Neutrophil (primary cell): ENCODE measurements around the gene RNF148.

ENCODE experiments used
- H3K27ac ChIP-seq: fragments of 200-600 bp; sonication (generic); 2 replicates; pipeline ENCODE4 v1.5.1; 2016; ENCODE audit warnings: mild to moderate bottlenecking, moderate library complexity
- H3K27me3 ChIP-seq: fragments of 200-600 bp; sonication (generic); 2 replicates; pipeline ENCODE4 v1.6.0; 2016; ENCODE audit warnings: mild to moderate bottlenecking
- H3K36me3 ChIP-seq: fragments of 200-600 bp; sonication (generic); 2 replicates; pipeline ENCODE4 v1.5.1; 2017
- H3K4me1 ChIP-seq, 2 experiments: fragments of 200-600 bp in 1 of 2; sonication (generic) in 1 of 2; 1 replicate in 1 of 2; 2 replicates in 1 of 2; pipeline versions ENCODE4 v1.5.1 to v1.6.1; 2013 to 2016; ENCODE audit warnings: low read depth in 1 of 2, low read length in 1 of 2, mild to moderate bottlenecking in 1 of 2, moderate library complexity in 1 of 2; ENCODE audit not compliant: control insufficient read depth in 1 of 2, insufficient read depth in 1 of 2
- H3K4me3 ChIP-seq, 2 experiments: fragments of 200-600 bp in 1 of 2; sonication (generic) in 1 of 2; 1 replicate in 1 of 2; 2 replicates in 1 of 2; pipeline ENCODE4 v1.5.1; 2013 to 2016; ENCODE audit warnings: low read depth in 1 of 2, low read length in 1 of 2, mild to moderate bottlenecking in 1 of 2, moderate library complexity in 1 of 2
- H3K9me3 ChIP-seq: fragments of 200-600 bp; sonication (generic); 2 replicates; pipeline ENCODE4 v1.5.1; 2016
- TF ChIP-seq, protein P1 (sequence below): fragments of 200-600 bp; sonication (generic); IDR thresholded peaks from 2 replicates; pipeline ENCODE4 v1.5.1; 2016; ENCODE audit warnings: antibody characterized with exemption

The RNF148 gene

DNA sequence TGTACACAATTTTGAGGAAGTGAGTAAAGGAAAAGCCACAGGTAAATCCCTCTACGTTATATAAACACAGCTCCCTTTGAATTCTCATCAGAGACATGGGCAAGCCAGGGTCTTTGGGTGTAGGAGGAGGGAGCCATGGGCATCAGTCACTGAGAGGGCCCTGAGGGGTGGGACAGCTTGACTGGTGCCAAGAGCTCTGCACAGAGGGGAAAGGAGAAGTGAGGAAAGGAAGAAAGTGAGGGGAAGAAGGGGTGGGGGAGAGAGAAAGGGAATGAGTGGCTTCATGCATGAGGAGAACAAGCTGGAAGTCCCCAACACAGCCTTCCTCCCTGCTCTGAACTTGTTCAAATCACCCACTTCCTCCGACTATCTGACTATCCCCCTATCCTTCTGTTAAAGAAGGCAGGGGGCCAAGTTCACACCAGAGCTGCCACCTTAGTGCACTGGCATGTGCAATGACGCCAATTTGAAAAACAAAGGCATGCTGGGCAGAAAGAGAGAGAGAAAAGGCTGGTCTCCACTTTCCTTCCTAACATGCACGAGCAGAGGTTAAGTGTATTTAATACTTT, 16.4 kb upstream of the RNF148 start:
- Histone ChIP-seq H3K9me3 (no peaks in the 10 kb centered on the region), H3K36me3 (no peaks in the 10 kb centered on the region), H3K4me3 (no peak overlapping the region), H3K27ac (no peak overlapping the region), H3K27me3 (no peaks in the 10 kb centered on the region), H3K4me1 (no peaks in the 10 kb centered on the region)
- TF ChIP-seq, protein P1, sequence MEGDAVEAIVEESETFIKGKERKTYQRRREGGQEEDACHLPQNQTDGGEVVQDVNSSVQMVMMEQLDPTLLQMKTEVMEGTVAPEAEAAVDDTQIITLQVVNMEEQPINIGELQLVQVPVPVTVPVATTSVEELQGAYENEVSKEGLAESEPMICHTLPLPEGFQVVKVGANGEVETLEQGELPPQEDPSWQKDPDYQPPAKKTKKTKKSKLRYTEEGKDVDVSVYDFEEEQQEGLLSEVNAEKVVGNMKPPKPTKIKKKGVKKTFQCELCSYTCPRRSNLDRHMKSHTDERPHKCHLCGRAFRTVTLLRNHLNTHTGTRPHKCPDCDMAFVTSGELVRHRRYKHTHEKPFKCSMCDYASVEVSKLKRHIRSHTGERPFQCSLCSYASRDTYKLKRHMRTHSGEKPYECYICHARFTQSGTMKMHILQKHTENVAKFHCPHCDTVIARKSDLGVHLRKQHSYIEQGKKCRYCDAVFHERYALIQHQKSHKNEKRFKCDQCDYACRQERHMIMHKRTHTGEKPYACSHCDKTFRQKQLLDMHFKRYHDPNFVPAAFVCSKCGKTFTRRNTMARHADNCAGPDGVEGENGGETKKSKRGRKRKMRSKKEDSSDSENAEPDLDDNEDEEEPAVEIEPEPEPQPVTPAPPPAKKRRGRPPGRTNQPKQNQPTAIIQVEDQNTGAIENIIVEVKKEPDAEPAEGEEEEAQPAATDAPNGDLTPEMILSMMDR: no peak

DNA sequence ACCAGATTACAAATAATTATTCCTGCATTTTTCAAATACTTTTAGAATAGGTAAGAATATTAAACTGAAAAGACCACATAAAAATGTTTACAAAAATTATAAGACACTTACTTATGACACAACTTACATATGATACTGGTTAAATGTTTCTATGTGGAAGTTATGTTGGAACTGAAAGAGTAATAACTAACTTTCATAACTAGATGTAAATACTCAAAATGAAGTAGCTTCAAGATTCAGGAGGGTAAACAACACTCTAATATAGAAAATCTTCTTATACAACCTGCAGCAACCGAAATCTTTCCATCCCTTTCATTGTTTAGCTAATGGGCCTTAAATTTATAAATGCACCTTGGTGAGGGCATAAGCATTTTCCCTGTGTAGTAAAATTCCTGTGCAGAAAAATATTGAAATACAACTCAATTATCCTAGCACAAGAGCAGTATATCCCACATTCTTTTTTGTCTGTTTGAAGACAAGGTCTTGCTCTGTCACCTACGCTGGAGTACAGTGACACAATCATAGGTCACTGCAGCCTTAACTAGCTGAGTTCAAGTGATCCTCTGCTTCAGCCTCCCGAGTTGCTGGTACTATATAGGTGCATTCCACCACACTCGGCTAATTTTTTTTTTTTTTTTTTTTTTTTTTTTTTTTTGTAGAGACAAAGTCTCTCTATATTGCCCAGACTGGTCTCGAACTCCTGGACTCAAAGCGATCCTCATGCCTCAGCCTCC, 14.8 kb upstream of the RNF148 start:
- no peaks in the 10 kb centered on the region for H3K27me3 ChIP-seq
- TF ChIP-seq, protein P1: no peak
- no peak overlapping the region for H3K4me3 ChIP-seq
- H3K9me3 ChIP-seq: no peaks in the 10 kb centered on the region
- no peak overlapping the region for H3K27ac ChIP-seq
- H3K4me1 ChIP-seq: no peaks in the 10 kb centered on the region
- H3K36me3 ChIP-seq: no peaks in the 10 kb centered on the region

DNA sequence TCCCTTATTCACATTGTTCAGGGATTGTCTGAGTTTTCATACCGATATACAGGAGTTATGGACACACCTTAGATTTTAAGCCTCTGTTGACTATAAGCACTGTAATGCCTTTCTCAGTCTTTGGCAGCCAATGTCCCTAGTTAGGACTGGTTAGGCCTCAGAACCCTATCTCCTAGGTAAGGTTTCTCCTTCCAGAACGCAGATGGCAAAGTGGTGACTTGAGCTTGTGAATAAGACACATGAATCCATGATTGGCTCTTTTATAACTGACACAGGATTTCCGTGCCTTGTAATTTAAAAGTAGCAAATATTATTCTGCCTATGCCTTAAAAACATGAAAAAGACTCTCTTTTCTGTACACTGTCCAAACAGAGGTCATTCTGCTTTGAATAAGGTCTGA, 12.5 kb upstream of the RNF148 start:
- Histone ChIP-seq H3K27me3 (no peaks in the 10 kb centered on the region), H3K4me1 (no peaks in the 10 kb centered on the region), H3K27ac (no peak overlapping the region), H3K9me3 (no peaks in the 10 kb centered on the region), H3K4me3 (no peak overlapping the region), H3K36me3 (no peaks in the 10 kb centered on the region)
- TF ChIP-seq, protein P1: no peak

DNA sequence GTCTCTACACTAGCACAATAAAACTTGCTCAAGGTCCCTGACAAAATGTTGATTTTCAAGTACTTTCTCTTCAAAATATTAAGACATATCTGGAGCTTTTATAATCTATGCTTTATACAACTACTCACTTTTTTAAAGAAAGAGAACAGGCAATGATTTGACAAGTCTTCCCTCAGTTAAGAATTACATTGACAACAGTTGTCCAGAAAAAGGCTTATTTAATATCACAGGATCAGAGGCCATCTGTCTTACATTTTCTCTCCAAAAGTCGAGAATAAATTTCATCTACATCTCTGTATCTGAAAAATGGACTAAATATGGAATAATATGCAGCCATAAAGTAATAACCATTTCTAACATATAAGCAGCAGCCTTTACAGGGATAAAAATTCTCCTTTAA, 8.2 kb upstream of the RNF148 start:
- Histone ChIP-seq H3K9me3 (no peaks in the 10 kb centered on the region), H3K27ac (no peak overlapping the region), H3K27me3 (no peaks in the 10 kb centered on the region), H3K4me1 (no peaks in the 10 kb centered on the region), H3K36me3 (no peaks in the 10 kb centered on the region), H3K4me3 (no peak overlapping the region)
- TF ChIP-seq, protein P1: no peak

DNA sequence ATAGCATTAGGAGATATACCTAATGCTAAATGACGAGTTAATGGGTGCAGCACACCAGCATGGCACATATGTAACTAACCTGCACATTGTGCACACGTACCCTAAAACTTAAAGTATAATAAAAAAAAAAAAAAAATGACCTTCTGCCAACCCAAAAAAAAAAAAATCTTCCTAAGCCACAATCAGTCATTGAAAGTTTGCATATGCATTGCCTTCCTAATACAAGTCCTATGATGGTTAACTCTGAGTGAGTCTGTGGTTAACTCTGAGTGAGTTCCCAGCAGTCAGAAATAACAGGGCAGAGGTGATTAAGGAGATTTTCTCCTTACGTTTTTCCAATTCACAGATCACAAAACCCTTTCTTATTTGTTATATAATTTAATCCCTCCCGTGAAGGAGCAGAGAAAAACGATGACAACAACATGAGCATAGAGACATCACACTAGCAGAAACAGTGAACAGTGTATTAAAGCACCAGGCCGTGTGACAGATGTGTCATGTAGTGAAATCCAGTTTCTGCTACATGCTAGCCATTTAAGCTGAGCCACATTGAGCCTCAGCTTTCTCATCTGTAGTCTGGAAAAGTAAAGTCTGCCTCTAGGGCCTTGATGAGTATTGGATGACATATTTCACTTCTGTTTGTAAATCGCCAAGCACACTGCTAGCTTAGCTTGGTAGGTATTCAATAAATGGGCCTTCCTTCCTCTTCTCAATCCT, 7.4 kb upstream of the RNF148 start:
- H3K36me3 ChIP-seq: no peaks in the 10 kb centered on the region
- H3K9me3 ChIP-seq: no peaks in the 10 kb centered on the region
- no peaks in the 10 kb centered on the region for H3K27me3 ChIP-seq
- H3K4me1 ChIP-seq: no peaks in the 10 kb centered on the region
- H3K27ac ChIP-seq: no peak overlapping the region
- H3K4me3 ChIP-seq: no peak overlapping the region
- TF ChIP-seq, protein P1: no peak
